ENCODE data around the gene TPST2. TPM values are rescaled to one million over a fixed set of nuclear protein-coding genes. Genes with fewer than 3 reads are reported as not detected.

TPST2 gene
- total RNA-seq, 4 donors from 2014 or later: 26.8 to 47.9 (median 38.5) TPM

- H3K36me3 ChIP-seq: no peaks in the 10 kb centered on the region
- H3K27me3 ChIP-seq: no peaks in the 10 kb centered on the region
- TF ChIP-seq POLR2A (IDR thresholded peaks at IDR 0.05) (no peak), CTCF (IDR thresholded peaks at IDR 0.05) (no peak)
- no peaks in the 10 kb centered on the region for H3K9me3 ChIP-seq
- H3K4me3 ChIP-seq: no peak overlapping the region
- no peak for DNase-seq
- peaks cover 0 to 14% (median 0%) of the 10 kb centered on the region in 4 donors for H3K4me1 ChIP-seq
- H3K27ac ChIP-seq: no peak overlapping the region
These were observed 18.9 kb downstream of the TPST2 start for GRCh38 chr22:26570864-26571525.

GRCh38 chr22:26570115-26570514 lies 19.8 kb downstream of the TPST2 start:
- H3K4me1 ChIP-seq: peaks cover 0 to 14% (median 0%) of the 10 kb centered on the region in 4 donors
- H3K27me3 ChIP-seq: no peaks in the 10 kb centered on the region
- TF ChIP-seq POLR2A (IDR thresholded peaks at IDR 0.05) (no peak), CTCF (IDR thresholded peaks at IDR 0.05) (no peak)
- no peak for DNase-seq
- no peaks in the 10 kb centered on the region for H3K9me3 ChIP-seq
- no peaks in the 10 kb centered on the region for H3K36me3 ChIP-seq
- H3K27ac ChIP-seq: no peak overlapping the region
- H3K4me3 ChIP-seq: no peak overlapping the region

- Histone ChIP-seq H3K27me3 (no peaks in the 10 kb centered on the region), H3K9me3 (no peaks in the 10 kb centered on the region), H3K36me3 (no peaks in the 10 kb centered on the region), H3K27ac (no peak overlapping the region), H3K4me1 (peaks cover 0 to 5% (median 0%) of the 10 kb centered on the region in 4 donors), H3K4me3 (no peak overlapping the region)
- TF ChIP-seq POLR2A (IDR thresholded peaks at IDR 0.05) (no peak), CTCF (IDR thresholded peaks at IDR 0.05) (no peak)
- DNase-seq: no peak
These were observed 21.7 kb downstream of the TPST2 start for GRCh38 chr22:26568207-26568706.

GRCh38 chr22:26567610-26568009 lies 22.3 kb downstream of the TPST2 start:
- Histone ChIP-seq H3K4me3 (no peak overlapping the region), H3K4me1 (no peaks in the 10 kb centered on the region), H3K27ac (no peak overlapping the region), H3K36me3 (no peaks in the 10 kb centered on the region), H3K9me3 (no peaks in the 10 kb centered on the region), H3K27me3 (no peaks in the 10 kb centered on the region)
- DNase-seq: no peak
- TF ChIP-seq CTCF (IDR thresholded peaks at IDR 0.05): no peak
- no peak for TF ChIP-seq POLR2A (IDR thresholded peaks at IDR 0.05)

GRCh38 chr22:26566994-26567393 lies 22.9 kb downstream of the TPST2 start:
- Histone ChIP-seq H3K27me3 (no peaks in the 10 kb centered on the region), H3K9me3 (no peaks in the 10 kb centered on the region), H3K27ac (no peak overlapping the region), H3K4me3 (no peak overlapping the region), H3K4me1 (no peaks in the 10 kb centered on the region), H3K36me3 (no peaks in the 10 kb centered on the region)
- DNase-seq: no peak
- TF ChIP-seq POLR2A (IDR thresholded peaks at IDR 0.05): no peak
- no peak for TF ChIP-seq CTCF (IDR thresholded peaks at IDR 0.05)

Measured in Peyer's patch (tissue), 4 donors.